Neural cell (in vitro differentiated cells): ENCODE measurements around the gene ABCA10.

Experiments used
- EZH2 ChIP-seq: fragments of 200-600, 300-800 bp; shearing (Covaris generic), sonication (generic); IDR thresholded peaks from 2 replicates; pipeline ENCODE4 v1.6.1; 2014; ENCODE audit warnings: antibody characterized with exemption, low read length, borderline replicate concordance, mild to moderate bottlenecking; ENCODE audit not compliant: insufficient read depth, poor library complexity, severe bottlenecking
- TF ChIP-seq, protein P1 (sequence below): fragments of 450-650 bp; IDR thresholded peaks from 2 replicates; pipeline ENCODE4 v1.5.1; 2014; ENCODE audit warnings: antibody characterized with exemption, mild to moderate bottlenecking, moderate library complexity; ENCODE audit not compliant: poor library complexity, severe bottlenecking

DNA sequence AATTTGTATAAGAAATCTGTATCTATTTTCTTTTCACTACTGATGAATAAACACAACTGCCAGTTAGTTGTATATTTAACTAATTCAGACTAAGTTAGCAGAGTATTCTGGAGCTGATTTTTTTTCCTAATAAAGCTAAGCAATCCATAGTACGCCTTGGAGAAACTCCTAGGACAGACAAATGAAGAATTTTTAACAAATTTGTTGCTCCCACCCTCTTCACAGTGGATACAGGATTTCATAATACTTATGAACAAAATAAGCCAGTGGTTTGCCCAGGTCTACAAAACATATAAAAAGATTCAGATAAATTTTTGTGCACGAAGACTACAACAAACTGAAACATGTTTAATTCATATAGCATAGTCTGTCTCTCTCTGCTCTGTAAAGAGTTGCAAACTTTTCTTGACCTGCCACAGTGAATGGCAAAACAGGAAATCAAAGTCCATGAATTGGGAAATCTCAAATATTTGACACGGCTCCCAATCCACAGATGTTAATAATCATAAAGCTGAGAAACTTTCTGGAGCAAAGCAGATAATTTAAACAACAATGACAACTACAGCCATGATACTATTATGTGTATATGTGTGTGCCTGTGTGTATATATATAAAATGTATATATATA lies 86.3 kb downstream of the ABCA10 start:
- TF ChIP-seq, protein P1, sequence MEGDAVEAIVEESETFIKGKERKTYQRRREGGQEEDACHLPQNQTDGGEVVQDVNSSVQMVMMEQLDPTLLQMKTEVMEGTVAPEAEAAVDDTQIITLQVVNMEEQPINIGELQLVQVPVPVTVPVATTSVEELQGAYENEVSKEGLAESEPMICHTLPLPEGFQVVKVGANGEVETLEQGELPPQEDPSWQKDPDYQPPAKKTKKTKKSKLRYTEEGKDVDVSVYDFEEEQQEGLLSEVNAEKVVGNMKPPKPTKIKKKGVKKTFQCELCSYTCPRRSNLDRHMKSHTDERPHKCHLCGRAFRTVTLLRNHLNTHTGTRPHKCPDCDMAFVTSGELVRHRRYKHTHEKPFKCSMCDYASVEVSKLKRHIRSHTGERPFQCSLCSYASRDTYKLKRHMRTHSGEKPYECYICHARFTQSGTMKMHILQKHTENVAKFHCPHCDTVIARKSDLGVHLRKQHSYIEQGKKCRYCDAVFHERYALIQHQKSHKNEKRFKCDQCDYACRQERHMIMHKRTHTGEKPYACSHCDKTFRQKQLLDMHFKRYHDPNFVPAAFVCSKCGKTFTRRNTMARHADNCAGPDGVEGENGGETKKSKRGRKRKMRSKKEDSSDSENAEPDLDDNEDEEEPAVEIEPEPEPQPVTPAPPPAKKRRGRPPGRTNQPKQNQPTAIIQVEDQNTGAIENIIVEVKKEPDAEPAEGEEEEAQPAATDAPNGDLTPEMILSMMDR, result no peak
- TF ChIP-seq EZH2, result no peak
